Mucosa of stomach (tissue), 1 donor: ENCODE results near the gene RPS14.

Experiments used
- H3K27me3 ChIP-seq: one replicate; pipeline ENCODE4 v1.7.0; 2013; ENCODE audit warnings: mild to moderate bottlenecking, low read length; ENCODE audit not compliant: control insufficient read depth, insufficient read depth
- H3K36me3 ChIP-seq: one replicate; pipeline ENCODE4 v1.7.0; 2013; ENCODE audit warnings: low read length; ENCODE audit not compliant: control insufficient read depth, insufficient read depth
- H3K4me1 ChIP-seq: one replicate; pipeline ENCODE4 v1.7.0; 2013; ENCODE audit warnings: mild to moderate bottlenecking, low read length; ENCODE audit not compliant: control insufficient read depth, insufficient read depth
- H3K4me3 ChIP-seq: one replicate; pipeline ENCODE4 v1.7.0; 2013; ENCODE audit warnings: low read length
- H3K9ac ChIP-seq: one replicate; pipeline ENCODE4 v1.7.0; 2013; ENCODE audit warnings: mild to moderate bottlenecking, low read length, moderate library complexity
- H3K9me3 ChIP-seq: one replicate; pipeline ENCODE4 v1.7.0; 2013; ENCODE audit warnings: mild to moderate bottlenecking, low read length, moderate library complexity; ENCODE audit not compliant: control insufficient read depth
- donor health status: Pancreatic carcinoma.

Gene RPS14

GRCh38 chr5:150407096-150407720, 42.3 kb downstream of the RPS14 start:
- Histone ChIP-seq H3K9ac (no peak overlapping the region), H3K27me3 (no peaks in the 10 kb centered on the region), H3K4me3 (no peak overlapping the region), H3K9me3 (no peaks in the 10 kb centered on the region), H3K4me1 (peaks cover 20% of the 10 kb centered on the region), H3K36me3 (peaks cover 9% of the 10 kb centered on the region)

DNA sequence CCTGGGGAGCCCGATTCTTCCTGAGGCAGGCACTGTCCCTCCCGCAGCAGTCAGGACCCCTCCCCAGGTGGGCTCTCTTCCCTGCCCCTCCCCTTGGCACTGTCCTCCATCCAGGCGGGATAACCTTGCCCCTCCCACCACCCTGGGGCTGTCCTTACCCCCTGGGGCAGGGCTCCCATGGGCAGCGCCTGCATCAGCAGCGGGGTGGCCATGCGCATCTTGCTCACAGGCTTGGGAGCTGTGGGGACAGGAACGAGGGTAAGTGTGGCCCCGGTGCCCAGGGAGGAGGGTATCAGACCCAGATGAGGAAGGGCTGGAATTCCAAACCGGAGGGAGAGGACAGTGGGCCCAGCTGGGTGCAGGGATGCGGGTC, 42.8 kb downstream of the RPS14 start:
- peaks cover 20% of the 10 kb centered on the region for H3K4me1 ChIP-seq
- no peak overlapping the region for H3K4me3 ChIP-seq
- H3K27me3 ChIP-seq: no peaks in the 10 kb centered on the region
- peaks cover 9% of the 10 kb centered on the region for H3K36me3 ChIP-seq
- no peaks in the 10 kb centered on the region for H3K9me3 ChIP-seq
- H3K9ac ChIP-seq: no peak overlapping the region

DNA sequence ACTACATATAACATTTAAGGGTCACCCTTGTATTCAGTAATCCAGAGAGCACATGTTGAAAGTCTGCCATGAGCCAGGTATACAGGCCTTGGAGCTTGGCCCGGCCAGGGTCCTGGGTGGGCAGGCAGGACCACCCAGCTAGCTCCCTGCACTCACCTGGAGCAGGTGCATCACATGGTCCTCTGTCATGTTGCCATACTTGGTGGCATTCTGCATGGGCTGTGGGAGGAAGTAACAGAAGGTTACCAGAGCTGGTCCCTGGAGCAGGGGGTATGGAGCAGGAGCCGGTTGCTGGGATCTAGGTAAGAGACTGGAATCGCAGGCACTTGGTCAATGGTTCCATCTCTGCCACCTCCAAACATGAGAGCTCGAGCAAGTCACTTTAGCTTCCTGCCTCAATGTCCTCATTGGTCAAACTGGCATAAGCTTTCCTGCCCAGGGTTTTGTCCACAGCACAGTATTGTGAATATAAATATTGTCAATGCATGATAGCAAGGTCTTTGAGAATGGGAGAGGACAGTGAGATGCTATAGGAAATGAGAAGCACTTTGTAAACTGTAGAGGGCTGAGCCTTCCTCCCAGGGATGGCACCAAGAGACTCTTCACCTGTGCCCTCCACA, 43.3 kb downstream of the RPS14 start:
- no peak overlapping the region for H3K9ac ChIP-seq
- peaks cover 9% of the 10 kb centered on the region for H3K36me3 ChIP-seq
- H3K27me3 ChIP-seq: no peaks in the 10 kb centered on the region
- H3K4me3 ChIP-seq: no peak overlapping the region
- no peaks in the 10 kb centered on the region for H3K9me3 ChIP-seq
- H3K4me1 ChIP-seq: peaks cover 17% of the 10 kb centered on the region

GRCh38 chr5:150404941-150405816, 44.4 kb downstream of the RPS14 start:
- Histone ChIP-seq H3K27me3 (no peaks in the 10 kb centered on the region), H3K4me1 (peaks cover 6% of the 10 kb centered on the region), H3K4me3 (no peak overlapping the region), H3K36me3 (peaks cover 9% of the 10 kb centered on the region), H3K9ac (no peak overlapping the region), H3K9me3 (no peaks in the 10 kb centered on the region)

GRCh38 chr5:150404535-150404934, 45.0 kb downstream of the RPS14 start:
- no peaks in the 10 kb centered on the region for H3K9me3 ChIP-seq
- peaks cover 10% of the 10 kb centered on the region for H3K36me3 ChIP-seq
- H3K4me3 ChIP-seq: no peak overlapping the region
- no peaks in the 10 kb centered on the region for H3K27me3 ChIP-seq
- no peak overlapping the region for H3K9ac ChIP-seq
- H3K4me1 ChIP-seq: peaks cover 3% of the 10 kb centered on the region

DNA sequence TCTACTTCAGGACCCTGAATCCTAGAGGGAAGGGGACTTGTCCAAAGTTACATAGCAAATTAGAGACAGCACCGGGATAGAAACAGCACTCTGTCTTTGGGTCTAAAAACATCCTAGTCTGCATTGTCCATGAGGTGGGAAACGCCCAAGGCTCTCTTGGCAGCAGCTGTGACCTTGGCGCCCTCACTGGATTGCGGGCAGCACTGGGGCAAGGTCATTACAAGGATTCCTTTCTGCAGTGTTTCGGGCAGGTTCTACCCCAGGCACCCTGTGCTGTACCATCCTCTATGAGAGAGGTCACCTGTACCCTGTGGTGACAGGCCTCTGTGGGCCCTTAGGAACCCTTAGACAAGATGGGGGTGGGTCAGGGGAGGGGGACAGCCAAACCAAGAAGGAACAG, 45.4 kb downstream of the RPS14 start:
- no peaks in the 10 kb centered on the region for H3K27me3 ChIP-seq
- peaks cover 14% of the 10 kb centered on the region for H3K36me3 ChIP-seq
- H3K9me3 ChIP-seq: no peaks in the 10 kb centered on the region
- H3K4me1 ChIP-seq: peaks cover 3% of the 10 kb centered on the region
- no peak overlapping the region for H3K9ac ChIP-seq
- H3K4me3 ChIP-seq: no peak overlapping the region

- H3K4me3 ChIP-seq: no peak overlapping the region
- no peaks in the 10 kb centered on the region for H3K9me3 ChIP-seq
- H3K4me1 ChIP-seq: peaks cover under 1% of the 10 kb centered on the region
- no peaks in the 10 kb centered on the region for H3K27me3 ChIP-seq
- H3K9ac ChIP-seq: no peak overlapping the region
- H3K36me3 ChIP-seq: peaks cover 20% of the 10 kb centered on the region
Observed at GRCh38 chr5:150402901-150403342, 46.6 kb downstream of the RPS14 start.

DNA sequence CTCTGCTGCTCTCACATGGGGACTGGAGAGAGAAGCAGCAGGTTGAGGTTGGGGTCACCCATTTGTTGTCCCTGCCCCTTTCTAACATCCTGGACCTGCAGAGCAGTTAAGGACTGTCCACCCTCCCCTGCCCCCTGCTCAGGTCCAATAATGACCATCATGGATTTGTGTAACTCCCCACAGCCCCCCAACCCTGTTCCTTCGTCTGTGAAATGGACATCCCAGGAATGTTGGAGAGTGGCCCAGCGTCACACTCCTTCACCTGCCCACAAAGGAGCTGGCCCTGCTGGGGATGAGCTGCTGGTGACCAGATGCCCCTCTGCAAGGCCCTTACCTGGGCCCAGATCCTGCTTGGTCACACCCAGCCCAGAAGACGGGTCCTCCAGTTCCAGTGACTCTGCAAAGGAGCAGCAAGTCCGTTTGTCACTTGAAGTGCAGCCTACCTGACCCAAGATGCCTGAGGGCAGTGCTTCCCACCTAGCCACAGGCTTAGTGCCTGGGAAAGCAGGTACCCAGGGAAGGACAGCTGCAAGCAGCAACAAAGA, 47.2 kb downstream of the RPS14 start:
- Histone ChIP-seq H3K4me3 (no peak overlapping the region), H3K9ac (no peak overlapping the region), H3K27me3 (no peaks in the 10 kb centered on the region), H3K9me3 (no peaks in the 10 kb centered on the region), H3K36me3 (peaks cover 20% of the 10 kb centered on the region), H3K4me1 (no peaks in the 10 kb centered on the region)

DNA sequence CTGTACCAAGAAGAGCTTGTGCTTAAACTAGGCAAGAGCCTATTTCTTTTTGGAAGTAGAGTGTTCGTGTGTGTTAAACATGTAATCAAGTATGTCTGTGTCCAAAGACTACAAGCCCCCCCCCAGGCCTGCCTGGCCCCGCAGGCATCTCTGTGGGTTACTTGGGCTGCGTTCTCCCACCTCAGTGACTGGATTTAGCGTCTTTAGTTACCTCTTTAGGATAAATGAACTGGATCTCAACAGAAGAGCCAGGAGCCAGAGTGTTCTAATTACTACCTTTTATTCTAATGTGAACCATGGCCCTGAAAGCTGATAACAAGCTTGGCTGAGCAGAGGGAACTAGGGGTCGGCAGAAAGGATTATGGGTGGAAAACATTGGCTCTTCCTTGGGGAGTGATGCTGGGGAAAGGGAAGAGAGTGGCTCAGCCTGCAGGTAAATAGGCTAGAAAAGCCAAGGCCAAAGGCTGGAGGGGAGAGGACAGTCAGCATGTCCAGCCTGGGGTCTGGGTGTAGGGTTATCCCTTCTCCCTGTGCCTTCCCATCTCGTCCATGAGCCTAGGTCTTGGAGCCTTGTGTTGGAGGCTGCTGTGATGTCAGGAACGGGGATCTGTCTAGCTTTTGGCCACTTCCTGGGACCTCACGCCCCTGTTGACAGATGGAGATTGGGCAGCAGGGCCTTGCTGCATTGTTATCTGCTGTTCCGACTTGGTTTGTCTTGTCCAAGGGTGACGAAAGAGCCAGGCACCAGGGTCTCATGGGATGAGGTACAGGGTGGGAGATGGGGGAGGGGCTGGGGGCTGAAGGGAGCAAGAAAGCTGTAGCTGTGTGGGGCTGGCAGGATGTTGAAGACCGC, 47.9 kb downstream of the RPS14 start:
- peaks cover 20% of the 10 kb centered on the region for H3K36me3 ChIP-seq
- H3K9me3 ChIP-seq: no peaks in the 10 kb centered on the region
- no peaks in the 10 kb centered on the region for H3K27me3 ChIP-seq
- H3K9ac ChIP-seq: no peak overlapping the region
- no peak overlapping the region for H3K4me3 ChIP-seq
- H3K4me1 ChIP-seq: no peaks in the 10 kb centered on the region

GRCh38 chr5:150401076-150401375, 48.5 kb downstream of the RPS14 start:
- no peak overlapping the region for H3K9ac ChIP-seq
- no peaks in the 10 kb centered on the region for H3K9me3 ChIP-seq
- peaks cover 17% of the 10 kb centered on the region for H3K36me3 ChIP-seq
- H3K4me3 ChIP-seq: no peak overlapping the region
- no peaks in the 10 kb centered on the region for H3K27me3 ChIP-seq
- no peaks in the 10 kb centered on the region for H3K4me1 ChIP-seq

DNA sequence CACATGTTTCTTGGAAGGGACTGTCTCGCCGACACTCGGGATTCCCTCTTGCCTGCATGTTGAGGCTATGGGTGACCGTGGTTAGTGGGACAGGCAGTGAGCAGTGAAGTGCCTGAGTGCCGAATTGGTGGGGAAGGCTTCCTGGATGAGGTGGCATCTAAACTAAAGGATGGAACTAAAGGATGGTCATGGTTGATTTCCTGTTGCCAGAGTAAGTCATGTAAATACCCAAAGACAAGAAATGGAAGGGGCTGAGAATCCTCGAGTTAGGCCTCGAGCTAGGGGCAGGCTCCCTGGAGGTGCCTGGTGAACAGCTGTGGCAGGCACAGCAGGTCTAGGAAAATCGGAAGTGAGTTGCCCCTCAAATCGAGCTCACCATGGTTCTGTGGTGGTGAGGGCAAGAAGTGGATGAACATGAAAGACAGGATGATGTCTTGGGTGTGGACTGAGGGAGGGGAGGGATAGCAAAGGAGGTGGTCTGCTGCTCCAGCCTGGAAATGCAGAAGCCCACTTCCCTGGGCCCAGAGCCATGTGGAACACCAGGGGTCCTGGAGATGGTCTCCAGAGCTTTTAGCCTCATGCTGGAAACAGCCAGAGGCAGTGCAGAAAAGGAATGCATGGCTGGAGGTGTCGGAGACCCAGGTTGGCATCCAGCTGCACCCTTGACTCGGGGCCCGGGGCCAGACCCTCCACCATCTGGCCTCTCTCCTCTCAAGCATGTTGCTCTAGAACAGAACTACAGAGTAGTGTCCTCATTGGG, 49.0 kb downstream of the RPS14 start:
- Histone ChIP-seq H3K4me3 (no peak overlapping the region), H3K27me3 (no peaks in the 10 kb centered on the region), H3K4me1 (no peaks in the 10 kb centered on the region), H3K9ac (no peak overlapping the region), H3K9me3 (no peaks in the 10 kb centered on the region), H3K36me3 (peaks cover 15% of the 10 kb centered on the region)
